GM19238 (cell line): Measurements from ENCODE around the gene SAMD7.

Experiments
- DNase-seq: peaks from one replicate; pipeline ENCODE4 v3.0.0; 2011; ENCODE audit warnings: low spot score; ENCODE audit not compliant: insufficient read length

SAMD7 gene, protein sequence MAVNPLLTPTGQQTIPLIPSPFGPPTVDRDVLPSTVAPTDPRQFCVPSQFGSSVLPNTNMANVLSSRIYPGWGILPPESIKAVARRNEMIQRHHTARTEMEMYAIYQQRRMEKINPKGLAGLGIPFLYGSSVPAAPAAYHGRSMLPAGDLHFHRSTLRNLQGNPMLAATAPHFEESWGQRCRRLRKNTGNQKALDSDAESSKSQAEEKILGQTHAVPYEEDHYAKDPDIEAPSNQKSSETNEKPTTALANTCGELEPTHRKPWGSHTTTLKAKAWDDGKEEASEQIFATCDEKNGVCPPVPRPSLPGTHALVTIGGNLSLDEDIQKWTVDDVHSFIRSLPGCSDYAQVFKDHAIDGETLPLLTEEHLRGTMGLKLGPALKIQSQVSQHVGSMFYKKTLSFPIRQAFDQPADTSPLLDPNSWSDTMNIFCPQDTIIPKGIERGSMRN

DNA sequence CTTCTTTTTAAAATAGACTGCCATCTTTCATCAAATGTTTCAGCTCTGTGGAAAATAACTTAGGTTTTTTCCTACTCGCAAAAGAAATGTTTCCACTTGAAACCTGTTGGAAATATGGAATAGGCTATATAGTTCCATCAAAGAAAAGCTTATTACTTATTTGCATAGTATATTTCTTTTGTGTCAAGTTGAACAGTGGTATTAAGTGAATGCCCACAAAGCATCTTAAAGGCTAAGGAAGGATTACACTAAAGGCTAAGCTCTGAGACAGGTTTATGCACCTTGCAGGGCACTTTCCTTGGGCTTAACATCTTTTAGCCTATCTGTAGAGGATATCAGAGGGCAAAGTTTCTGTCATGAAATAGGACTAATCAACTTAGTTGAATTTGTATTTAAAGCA, at the start of gene SAMD7:
Gene SAMD7 (plus strand): TSS at position 301 of the 400 bp plus-strand sequence. CDS start 7,927 bp downstream, outside the sequence.
- no peak for DNase-seq

DNA sequence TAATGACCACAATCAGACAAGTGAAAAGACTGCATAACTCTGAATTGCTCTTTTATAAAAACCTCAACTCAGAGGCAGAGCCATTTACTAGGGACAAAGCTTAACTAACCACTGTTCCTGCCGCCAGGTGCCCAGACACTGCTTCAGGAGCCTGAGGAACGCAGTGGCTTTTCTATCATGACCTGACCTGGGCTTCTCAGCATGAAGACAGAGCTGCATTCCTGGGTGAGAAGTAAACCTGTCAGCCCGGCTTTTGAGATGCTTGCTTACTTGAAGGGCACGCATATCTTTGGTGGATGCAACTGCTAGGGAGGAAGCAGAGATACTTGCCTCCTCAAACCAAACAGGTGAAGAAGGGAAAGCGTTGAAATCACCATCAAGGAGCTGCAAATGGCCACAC, 49.5 kb upstream of the SAMD7 start:
- no peak for DNase-seq

- DNase-seq: no peak
Observed at GRCh38 chr3:169863458-169863899, 47.9 kb upstream of the SAMD7 start.

GRCh38 chr3:169864270-169864669, 47.1 kb upstream of the SAMD7 start:
- no peak for DNase-seq

DNA sequence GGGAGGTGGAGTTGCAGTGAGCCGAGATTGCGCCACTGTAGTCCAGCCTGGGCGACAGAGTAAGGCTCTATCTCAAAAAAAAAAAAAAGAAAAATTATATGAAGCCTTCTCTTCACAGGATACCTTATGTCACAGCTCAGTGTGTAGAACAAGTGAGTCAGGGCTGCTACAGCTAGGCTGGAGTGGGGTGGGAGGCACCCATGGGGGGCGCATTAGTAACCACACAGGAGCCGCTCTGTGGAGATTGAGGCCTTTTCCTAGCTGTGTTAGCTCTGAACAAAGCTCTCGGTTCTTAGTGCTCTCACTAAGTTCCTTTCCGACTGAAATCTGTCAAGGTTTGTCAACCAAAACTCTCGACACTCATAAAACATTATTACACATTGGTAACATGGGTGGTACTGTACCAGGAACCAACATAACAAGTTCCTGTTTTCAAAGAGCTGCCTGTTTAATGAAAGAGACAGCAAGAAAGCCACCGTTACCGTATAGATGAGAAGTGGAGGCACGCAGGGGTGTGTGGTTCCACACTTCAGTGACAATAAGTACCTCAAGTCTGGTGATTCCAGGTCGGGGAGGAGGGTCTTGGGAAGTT, 46.1 kb upstream of the SAMD7 start:
- DNase-seq: no peak

DNA sequence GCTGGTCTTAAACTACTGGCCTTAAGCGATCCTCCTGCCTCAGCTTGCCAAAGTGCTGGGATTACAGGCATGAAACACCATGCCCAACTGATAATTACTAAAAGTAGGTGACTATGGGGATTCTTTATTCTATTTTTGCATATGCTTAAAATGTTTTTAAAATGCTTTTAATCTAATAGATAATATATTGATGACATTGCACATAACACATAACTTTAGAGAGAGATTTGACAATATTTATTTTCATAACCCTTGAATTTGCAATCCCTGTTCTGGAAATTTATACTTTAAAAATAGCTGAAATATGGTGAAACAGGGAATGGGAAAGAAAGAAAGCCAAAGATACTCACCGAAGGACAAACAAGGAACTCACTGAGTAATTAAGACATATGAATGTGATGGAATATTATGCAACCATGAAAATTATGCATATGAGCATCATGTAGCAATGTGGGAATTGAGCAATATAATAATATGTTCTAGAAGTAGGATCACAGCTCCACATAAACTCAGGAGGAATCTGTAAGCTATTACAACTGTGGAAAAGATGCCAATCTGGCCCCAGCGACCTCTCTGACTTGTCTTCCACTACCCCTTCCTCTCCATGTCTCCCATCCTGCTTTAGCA, 43.7 kb upstream of the SAMD7 start:
- no peak for DNase-seq

GRCh38 chr3:169868369-169868768, 43.0 kb upstream of the SAMD7 start:
- no peak for DNase-seq

DNA sequence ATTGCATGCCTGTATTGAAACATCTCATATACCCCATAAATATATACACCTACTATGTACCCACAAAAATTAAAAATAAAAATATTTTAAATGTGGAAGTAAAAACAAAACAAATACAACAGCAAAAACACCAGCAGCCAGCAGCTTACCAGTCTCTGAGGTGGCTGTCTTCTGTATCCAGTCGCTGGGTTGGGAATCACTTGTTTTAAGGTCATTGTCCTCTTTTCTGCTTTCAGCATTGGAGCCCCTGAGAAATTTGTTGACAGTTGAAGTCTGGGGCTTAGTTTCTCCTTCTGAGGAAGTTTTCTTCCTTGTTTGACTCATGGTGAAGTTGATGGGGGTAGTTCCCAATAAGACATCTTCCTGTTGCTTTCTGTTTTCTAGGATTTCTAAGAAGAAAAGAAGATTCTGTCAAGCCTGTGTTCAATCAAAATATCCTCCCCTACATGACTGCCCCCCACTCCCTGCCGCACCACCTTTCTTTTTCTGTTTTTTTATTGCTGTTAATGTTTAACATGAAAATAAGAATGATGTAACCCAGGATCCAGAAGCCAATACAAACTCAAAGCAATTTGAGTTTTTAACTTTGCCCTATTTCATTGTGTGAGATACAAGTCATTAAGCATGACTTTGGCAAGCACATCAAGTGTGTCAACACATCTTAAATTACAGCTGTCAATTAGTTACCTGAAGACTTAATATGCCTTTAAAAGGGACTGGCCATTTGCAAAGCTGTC, 41.7 kb upstream of the SAMD7 start, which contains the start of gene LRRC31:
Gene LRRC31 (minus strand): TSS at position 452 of the 737 bp plus-strand sequence. CDS start 128 bp downstream, at position 324.
- DNase-seq: no peak

GRCh38 chr3:169871129-169871886, 40.1 kb upstream of the SAMD7 start:
- DNase-seq: no peak

DNA sequence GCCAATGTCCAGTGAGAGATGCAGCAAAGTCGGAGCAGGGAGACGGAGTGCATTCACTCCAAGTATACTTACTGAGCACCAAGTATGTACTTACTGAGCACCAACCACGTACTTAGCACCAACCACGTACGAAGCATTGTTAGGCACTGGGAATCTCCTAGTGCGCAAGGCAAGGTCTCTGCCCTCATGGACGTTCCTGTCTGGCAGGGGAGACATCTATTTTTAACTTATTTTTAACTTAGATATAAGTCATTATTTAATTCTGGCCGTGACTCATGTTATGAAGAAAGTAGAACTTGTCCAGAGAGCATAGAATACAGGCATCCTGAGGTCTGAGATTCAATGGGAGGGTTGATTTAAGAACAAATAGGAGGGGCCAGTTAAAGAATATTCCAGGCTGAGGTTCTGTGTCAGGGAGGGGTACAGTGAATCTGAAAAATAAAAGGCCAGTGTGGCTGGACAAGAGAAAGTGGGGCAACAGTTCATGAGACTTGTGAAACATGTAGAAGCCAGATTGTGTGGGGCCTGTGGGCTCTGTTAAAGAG, 32.3 kb upstream of the SAMD7 start:
- DNase-seq: no peak

GRCh38 chr3:169879845-169880575, 31.4 kb upstream of the SAMD7 start:
- no peak for DNase-seq

GRCh38 chr3:169880576-169881250, 30.7 kb upstream of the SAMD7 start:
- no peak for DNase-seq

DNA sequence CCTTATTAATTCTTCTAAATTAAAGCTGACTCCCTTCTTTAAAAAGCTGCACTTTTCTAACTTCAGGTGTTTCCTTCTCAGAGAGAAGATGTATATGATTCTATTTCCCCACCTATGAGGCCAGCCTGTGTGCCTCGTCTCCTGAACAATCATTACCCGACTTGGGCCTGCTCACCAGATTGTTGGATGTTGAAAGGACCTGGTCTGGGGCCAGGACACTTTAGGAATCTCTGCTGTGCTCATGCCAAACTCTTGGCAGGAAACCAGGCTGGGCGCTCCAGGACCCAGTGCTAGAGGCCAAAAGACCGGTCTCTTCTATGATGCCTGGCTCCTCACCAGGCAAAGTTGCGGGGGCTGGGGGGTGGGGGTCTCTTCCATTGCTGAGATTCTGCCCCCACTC, 24.7 kb upstream of the SAMD7 start:
- no peak for DNase-seq

DNA sequence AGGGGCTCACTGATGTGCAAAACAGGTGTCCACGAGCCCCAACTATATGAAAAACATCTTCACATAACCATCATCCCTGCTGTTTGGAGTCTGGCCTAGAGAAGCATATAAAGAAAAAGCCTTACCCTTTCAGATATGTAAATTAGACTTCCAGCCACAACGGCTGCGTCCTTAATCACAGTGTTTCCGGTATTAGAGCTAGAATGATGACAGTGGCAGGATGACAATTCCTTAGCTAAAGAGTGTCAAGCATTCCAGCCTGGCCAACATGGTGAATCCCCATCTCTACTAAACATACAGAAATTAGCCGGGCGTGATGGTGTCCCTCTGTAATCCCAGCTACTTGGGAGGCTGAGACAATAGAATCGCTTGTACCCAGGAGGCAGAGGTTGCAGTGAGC, 19.5 kb upstream of the SAMD7 start:
- DNase-seq: no peak

GRCh38 chr3:169894110-169894509, 17.3 kb upstream of the SAMD7 start:
- no peak for DNase-seq

DNA sequence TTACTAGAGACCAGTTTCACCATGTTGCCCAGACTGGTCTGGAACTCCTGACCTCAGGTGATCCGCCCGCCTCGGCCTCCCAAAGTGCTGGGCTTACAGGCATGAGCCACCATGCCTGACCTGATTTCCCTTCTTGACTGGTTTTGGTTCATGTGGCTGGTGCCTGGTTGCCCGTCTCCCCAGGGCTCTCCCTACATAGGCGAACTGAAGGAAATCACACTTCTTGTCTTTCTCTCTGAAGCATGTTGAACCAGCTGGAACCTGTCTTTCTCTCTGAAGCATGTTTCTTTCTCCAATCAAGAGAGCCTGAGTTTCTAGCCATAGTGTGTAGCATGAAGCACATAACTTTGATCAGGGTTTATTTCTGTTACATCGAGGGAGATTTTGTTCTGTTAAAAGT, 16.3 kb upstream of the SAMD7 start:
- DNase-seq: no peak

GRCh38 chr3:169897284-169897683, 14.1 kb upstream of the SAMD7 start:
- DNase-seq: no peak

- no peak for DNase-seq
Observed at GRCh38 chr3:169901453-169901852, 9.9 kb upstream of the SAMD7 start.

- no peak for DNase-seq
Observed at GRCh38 chr3:169905404-169905803, 6.0 kb upstream of the SAMD7 start.
